ENCODE data around the gene NOG.

NOG gene

GRCh38 chr17:56639517-56639916 is 46.0 kb downstream of the NOG start:
- no peak for DNase-seq

- DNase-seq: no peak
These were observed 46.6 kb downstream of the NOG start for GRCh38 chr17:56640116-56640515.

- DNase-seq: no peak
These were observed 47.9 kb downstream of the NOG start for GRCh38 chr17:56641373-56641772.

- no peak for DNase-seq
These were observed 48.4 kb downstream of the NOG start for GRCh38 chr17:56641894-56642293.

- no peak for DNase-seq
These were observed 48.9 kb downstream of the NOG start for GRCh38 chr17:56642424-56642823.

Measured in DMS79 treated with DMSO at 0.1 percent for 48 hours (cell line).